ENCODE data around the gene OGFR.
"Not testable (repeated sequence)": the region's sequence is repeated elsewhere in the genome, so short reads cannot be mapped to it uniquely, and the experiment has no call there.

Gene OGFR

GRCh38 chr20:62840244-62841197 lies 35.9 kb downstream of the OGFR start:
- DNase-seq (ENCODE audit: low read depth) = no peak

DNA sequence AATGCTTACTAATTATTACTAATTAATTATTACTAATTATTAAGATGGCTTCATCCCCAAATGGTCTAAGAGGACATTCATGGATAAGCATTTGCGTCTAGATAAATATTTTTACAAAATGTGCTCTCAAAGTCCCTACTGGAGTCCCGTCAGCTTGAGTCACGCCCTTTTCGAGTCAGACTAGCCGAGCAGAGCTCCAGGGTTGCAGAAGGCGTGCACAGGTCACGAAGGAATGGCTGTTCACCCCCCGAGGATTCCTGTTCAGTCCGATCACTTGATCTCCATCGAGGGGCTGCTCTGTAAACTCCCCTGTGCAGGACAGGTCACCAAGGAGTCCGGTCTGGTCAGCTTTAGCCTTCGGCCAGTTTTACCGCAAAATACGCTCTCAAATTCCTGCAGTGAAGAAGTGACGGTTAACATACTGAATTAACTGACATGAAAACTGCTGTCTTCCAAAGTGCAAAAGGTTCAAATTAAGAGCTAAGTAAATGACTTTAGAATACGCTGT lies 37.1 kb downstream of the OGFR start:
- no peak for DNase-seq (ENCODE audit: low read depth)

DNA sequence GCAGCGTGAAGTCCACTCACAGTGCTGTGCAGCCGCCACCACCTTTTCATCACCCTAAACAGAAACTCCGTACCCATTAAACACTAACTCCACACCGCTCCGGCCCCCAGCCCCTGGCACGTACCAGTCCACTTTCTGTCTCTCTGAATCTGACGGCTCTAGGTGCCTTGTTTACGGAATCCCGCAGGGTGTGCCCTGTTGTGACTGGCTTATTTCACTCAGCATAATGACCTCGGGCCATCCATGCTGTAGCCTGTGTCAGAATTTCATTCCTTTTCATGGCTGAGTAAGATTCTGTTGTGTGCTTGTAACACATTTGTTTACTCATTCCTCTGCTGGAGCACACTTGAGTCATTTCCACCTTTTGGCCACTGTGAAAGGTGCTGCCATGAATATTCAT lies 39.0 kb downstream of the OGFR start:
- no peak for DNase-seq (ENCODE audit: low read depth)

DNA sequence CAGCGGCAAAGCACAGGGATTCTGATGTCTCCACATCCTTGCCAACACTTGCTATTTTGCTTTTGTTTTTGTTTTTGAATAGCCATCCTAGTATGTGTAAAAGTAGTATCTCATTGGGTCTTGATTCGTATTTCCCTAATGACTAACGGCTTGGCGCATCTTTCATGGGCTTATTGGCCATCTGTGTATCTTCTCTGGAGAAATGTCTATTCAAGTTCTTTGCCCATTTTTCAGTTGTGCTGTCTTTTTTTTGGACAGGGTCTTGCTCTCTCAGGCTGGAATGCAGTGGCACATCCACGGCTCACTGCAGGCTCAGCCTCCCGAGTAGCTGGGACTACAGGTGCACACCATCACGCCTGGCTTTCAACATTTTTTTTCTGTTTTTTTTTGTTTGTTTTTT lies 39.5 kb downstream of the OGFR start:
- no peak for DNase-seq (ENCODE audit: low read depth)

- no peak for DNase-seq (ENCODE audit: low read depth)
These were observed 41.0 kb downstream of the OGFR start for GRCh38 chr20:62845416-62846160.

- DNase-seq (ENCODE audit: low read depth) = no peak
These were observed 41.7 kb downstream of the OGFR start for GRCh38 chr20:62846166-62846890.

DNA sequence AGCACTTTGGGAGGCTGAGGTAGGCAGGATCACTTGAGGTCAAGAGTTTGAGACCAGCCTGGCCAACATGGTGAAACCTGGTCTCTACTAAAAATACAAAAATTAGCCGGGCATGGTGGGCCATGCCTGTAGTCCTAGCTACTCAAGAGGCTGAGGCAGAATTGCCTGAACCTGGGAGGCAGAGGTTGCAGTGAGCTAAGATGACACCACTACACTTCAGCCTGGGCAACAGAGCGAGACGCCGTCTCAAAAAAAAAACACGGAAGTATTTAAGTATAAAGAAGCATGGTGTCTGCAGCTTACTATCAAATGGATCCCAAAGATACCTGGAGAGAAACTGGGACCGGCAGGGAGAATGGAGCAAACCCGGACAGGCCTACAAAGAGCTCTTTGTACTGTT lies 44.3 kb downstream of the OGFR start:
- DNase-seq (ENCODE audit: low read depth) = not testable (repeated sequence)

- no peak for DNase-seq (ENCODE audit: low read depth)
These were observed 44.8 kb downstream of the OGFR start for GRCh38 chr20:62849431-62849830.

DNA sequence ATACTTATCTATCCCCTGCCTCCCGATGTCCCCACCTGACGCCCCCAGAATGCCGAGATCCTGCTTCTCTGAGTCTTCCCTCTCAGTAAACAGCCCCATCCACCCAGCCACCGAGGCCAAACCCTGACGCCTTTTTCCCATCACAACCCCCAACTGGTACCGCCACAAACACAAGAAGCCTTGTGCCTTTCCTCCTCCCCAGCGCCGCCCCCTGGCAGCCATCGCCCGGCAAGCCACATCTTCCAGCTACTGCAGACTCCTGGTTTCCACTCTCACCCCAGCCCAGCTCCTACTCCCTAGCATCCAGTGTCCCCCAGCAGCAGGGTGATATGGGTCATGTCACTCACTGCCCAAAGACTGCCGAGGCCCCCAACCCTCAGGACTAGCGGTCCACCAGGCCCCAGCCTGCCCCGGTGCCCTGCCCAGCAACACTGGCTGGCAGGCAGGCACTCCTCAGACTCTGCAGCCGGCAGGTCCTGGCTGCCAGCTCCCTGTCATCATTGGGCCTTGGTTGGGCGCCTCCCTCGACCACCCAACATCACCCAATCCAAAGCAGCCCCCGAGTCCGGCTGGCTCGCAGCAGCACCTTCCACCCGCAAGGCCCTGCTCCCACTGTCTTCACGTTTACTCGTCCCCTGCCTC lies 45.8 kb downstream of the OGFR start:
- DNase-seq (ENCODE audit: low read depth) = no peak

GRCh38 chr20:62852196-62852595 lies 47.6 kb downstream of the OGFR start:
- DNase-seq (ENCODE audit: low read depth) = no peak

DNA sequence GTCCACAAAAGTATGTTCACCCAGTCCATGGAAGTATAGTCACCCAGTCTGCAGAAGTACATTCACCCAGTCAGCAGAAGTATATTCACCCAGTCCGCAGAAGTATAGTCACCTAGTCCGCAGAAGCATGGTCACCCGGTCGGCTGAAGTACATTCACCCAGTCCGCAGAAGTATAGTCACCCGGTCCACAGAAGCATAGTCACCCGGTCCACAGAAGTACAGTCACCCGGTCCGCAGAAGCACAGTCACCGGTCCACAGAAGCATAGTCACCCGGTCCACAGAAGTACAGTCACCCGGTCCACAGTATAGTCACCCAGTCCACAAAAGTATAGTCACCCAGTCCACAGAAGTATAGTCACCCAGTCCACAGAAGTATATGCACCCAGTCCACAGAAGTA lies 48.2 kb downstream of the OGFR start:
- DNase-seq (ENCODE audit: low read depth) = no peak

- DNase-seq (ENCODE audit: low read depth) = not testable (repeated sequence)
These were observed 48.7 kb downstream of the OGFR start for GRCh38 chr20:62853304-62853703.

DNA sequence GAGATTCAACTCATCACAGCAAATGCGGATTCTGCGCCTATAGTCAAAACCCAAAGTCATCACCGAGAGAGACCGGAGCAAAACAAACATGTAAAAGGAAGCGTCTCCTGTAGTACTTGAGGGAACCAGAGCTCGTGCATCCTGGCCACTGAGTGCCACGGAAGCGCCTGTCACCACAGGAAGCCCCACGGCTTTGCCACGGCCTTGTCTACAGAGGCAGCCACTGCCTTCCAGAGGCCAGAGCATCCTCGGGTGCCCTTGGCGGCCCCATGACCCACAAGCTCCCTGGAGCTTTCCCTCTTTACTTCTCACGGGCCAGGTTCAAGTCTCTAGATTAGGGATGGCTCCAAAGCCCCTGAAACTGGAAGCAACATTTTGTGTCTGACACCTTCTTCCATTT lies 49.5 kb downstream of the OGFR start:
- DNase-seq (ENCODE audit: low read depth) = no peak

GRCh38 chr20:62855120-62855519 lies 50.5 kb downstream of the OGFR start:
- no peak for DNase-seq (ENCODE audit: low read depth)

- no peak for DNase-seq (ENCODE audit: low read depth)
These were observed 52.4 kb downstream of the OGFR start for GRCh38 chr20:62856931-62857619.

DNA sequence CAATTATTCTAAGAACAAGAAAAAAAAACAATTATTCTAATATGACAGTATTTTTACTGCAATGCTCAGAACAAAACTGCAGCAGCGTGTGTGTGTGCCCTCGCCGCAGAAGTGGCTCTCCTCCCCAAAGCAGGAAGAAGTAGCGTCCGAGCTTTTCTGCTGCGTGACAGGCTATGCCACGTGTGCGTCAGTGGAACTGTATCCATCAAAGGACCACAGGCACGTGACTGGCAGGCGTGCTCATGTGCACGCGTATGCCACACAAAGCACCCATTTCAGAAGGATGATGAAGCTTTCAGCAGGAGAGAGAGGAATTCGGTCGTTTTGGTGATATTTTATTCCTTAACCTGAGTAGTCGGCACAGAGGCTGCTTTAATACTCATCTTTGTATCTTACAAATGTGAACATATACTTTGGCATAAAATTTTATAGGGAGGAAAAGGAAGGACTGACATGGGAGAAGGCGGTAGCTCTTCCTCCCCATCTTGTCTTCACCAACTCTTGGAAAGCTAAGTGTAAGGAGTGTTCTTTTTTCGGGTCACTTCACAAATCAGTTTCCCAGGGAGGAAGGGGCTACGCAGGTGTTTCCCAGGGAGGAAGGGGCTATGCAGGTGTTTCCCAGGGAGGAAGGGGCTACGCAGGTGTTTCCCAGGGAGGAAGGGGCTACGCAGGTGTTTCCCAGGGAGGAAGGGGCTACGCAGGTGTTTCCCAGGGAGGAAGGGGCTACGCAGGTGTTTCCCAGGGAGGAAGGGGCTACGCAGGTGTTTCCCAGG lies 53.6 kb downstream of the OGFR start:
- no peak for DNase-seq (ENCODE audit: low read depth)

DNA sequence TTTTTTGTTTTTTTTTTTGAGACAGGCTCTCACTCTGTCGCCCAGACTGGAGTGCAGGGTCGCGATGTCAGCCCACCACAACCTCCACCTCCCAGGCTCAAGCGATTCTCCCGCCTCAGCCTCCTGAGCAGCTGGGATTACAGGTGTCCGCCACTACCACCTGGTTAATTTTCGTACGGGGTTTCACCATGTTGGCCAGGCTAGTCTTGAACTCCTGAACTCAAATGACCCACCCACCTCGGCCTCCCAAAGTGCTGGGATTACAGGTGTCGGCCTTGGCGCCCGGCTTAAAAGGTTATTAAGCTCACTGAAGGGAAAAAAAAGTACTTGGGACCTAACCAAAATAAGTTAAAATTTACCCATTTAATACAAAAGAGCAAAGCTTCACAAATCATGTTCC lies 55.1 kb downstream of the OGFR start:
- no peak for DNase-seq (ENCODE audit: low read depth)

DNA sequence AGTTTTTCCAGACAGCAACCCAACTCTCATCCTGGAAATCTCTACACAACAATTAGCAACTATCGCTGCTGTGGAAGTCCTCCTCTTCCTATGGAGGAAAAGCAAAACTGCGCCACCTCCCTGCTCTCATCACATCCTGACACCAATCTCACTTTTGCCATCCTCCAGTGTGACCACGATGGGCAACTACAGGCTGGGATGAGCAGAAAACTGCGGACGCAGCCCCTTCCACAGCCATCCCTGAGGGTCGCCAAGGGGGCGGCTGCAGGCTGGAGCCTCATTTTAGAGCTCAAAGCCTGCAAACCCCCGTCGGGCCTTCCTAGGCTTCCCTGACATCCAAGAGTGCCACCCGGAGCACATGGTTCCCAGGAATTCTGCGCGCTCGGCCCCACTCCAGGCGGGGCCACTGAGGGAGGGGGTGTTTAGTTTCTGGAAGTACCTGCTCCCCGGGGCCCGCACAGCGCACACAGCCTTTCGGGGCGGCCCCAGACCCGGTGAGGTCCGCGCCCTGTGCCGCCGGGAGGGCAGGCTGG lies 55.8 kb downstream of the OGFR start:
- DNase-seq (ENCODE audit: low read depth) = no peak

DNA sequence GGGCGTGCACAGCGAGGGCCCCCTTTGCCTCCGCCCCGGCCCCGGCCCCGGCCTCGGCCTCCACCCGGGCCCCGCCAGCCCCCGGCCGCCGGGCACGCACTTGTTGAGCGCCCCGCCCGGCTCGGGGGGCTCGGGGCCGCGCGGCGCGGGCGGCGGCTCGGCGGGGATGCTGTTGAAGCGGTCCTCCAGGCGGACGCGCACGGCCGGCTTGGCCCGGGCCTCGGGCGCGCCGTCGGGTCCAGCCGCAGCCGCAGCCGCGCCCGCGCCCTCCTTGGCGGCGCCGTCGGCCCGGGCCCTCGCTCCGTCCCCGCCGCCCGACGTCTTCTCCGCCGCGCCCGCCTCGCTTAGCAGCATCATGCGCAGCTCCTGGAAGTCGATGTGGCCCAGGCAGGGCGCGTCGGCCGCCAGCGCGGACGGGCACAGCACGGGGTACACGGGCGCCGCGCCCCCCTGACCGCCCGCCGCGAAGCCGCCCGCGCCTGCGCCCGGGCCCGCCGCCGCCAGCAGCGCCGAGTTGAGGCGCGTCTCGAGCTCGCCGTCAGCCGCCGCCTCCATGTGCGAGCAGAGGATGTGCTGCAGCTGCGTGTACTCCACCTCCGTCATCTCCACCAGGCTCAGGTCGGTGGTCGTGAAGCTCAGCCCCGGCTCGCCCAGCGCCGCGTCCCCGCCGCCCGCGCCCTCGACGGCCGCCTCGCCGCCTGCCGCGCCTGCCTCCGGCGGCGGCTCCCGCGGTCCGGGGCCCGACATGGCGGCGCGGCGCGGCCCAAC lies 56.5 kb downstream of the OGFR start:
- DNase-seq (ENCODE audit: low read depth) = no peak
